Stimulated activated CD4-positive, alpha-beta T cell treated with anti-CD3 and anti-CD28 coated beads, Interleukin-15, amount 100 ng/mL, for 24 hours (primary cell): ENCODE results near the gene MROH7.

ENCODE experiments used
- DNase-seq: peaks from one replicate; pipeline ENCODE4 v3.0.0-alpha.2; 2020

Gene MROH7

GRCh38 chr1:54640863-54641836 lies at the start of gene MROH7:
Gene MROH7 (plus strand): TSS chr1:54641786. CDS start chr1:54652927, 11,141 bp downstream.
- no peak for DNase-seq

- DNase-seq: no peak
These were observed 47.9 kb upstream of the MROH7 start for GRCh38 chr1:54593571-54594160.

- DNase-seq: no peak
These were observed 47.1 kb upstream of the MROH7 start for GRCh38 chr1:54594463-54594862.

- no peak for DNase-seq
These were observed 45.6 kb upstream of the MROH7 start for GRCh38 chr1:54595956-54596498.

- DNase-seq: no peak
These were observed 44.8 kb upstream of the MROH7 start for GRCh38 chr1:54596756-54597155.

GRCh38 chr1:54597455-54598030 lies 44.0 kb upstream of the MROH7 start:
- no peak for DNase-seq

GRCh38 chr1:54599211-54599823 lies 42.3 kb upstream of the MROH7 start:
- no peak for DNase-seq

- no peak for DNase-seq
These were observed 40.5 kb upstream of the MROH7 start for GRCh38 chr1:54600947-54601721.

- no peak for DNase-seq
These were observed 39.9 kb upstream of the MROH7 start for GRCh38 chr1:54601730-54602129.

GRCh38 chr1:54602554-54602953 lies 39.0 kb upstream of the MROH7 start:
- no peak for DNase-seq

GRCh38 chr1:54603241-54603640 lies 38.3 kb upstream of the MROH7 start:
- DNase-seq: no peak

- DNase-seq: no peak
These were observed 37.5 kb upstream of the MROH7 start for GRCh38 chr1:54604051-54604450.

- DNase-seq: peak; percentile 33
These were observed 36.8 kb upstream of the MROH7 start for GRCh38 chr1:54604572-54605370.

GRCh38 chr1:54606096-54606989 lies 35.2 kb upstream of the MROH7 start:
- DNase-seq: no peak

- DNase-seq: no peak
These were observed 34.6 kb upstream of the MROH7 start for GRCh38 chr1:54606990-54607325.

GRCh38 chr1:54607821-54608565 lies 33.6 kb upstream of the MROH7 start:
- no peak for DNase-seq

GRCh38 chr1:54608566-54609230 lies 32.9 kb upstream of the MROH7 start:
- no peak for DNase-seq

- no peak for DNase-seq
These were observed 32.2 kb upstream of the MROH7 start for GRCh38 chr1:54609301-54609921.

- no peak for DNase-seq
These were observed 31.5 kb upstream of the MROH7 start for GRCh38 chr1:54610048-54610447.
